SK-N-SH treated with all-trans-retinoic acid at 6 μM for 48 hours (cell line): Measurements from ENCODE around the gene TTC31.

Source experiments
- ATAC-seq: fragments of 200-7000 bp; cut with Tn5 transposase; 3 replicates; pipeline ENCODE4 v1.9.1; 2020; ENCODE audit warnings: mild to moderate bottlenecking, moderate library complexity
- ARNTL ChIP-seq: fragments of 450-650 bp; formaldehyde crosslinking; IDR thresholded peaks from 2 replicates; pipeline ENCODE4 v1.5.0; 2020; ENCODE audit warnings: low read depth, mild to moderate bottlenecking, moderate library complexity, borderline replicate concordance
- BACH2 ChIP-seq: fragments of 250-450 bp; sonication (Bioruptor Pico); IDR thresholded peaks from 2 replicates; pipeline ENCODE4 v1.9.0; 2021; ENCODE audit warnings: mild to moderate bottlenecking, borderline replicate concordance
- CSDC2 ChIP-seq: fragments of 250-450 bp; sonication (Bioruptor Pico); IDR thresholded peaks from 2 replicates; pipeline ENCODE4 v1.5.0; 2020; ENCODE audit warnings: mild to moderate bottlenecking, moderate library complexity
- CSRNP3 ChIP-seq: fragments of 250-450 bp; sonication (Bioruptor Pico); IDR thresholded peaks from 2 replicates; pipeline ENCODE4 v1.5.1; 2021; ENCODE audit warnings: mild to moderate bottlenecking, moderate library complexity
- ESRRG ChIP-seq: fragments of 250-450 bp; sonication (Bioruptor Pico); IDR thresholded peaks from 2 replicates; pipeline ENCODE4 v1.6.1; 2021; ENCODE audit warnings: mild to moderate bottlenecking
- GLIS3 ChIP-seq: fragments of 250-450 bp; sonication (Bioruptor Pico); IDR thresholded peaks from 2 replicates; pipeline ENCODE4 v1.5.0; 2020; ENCODE audit warnings: mild to moderate bottlenecking, moderate library complexity
- OSR1 ChIP-seq: fragments of 250-450 bp; sonication (Bioruptor Pico); IDR thresholded peaks from 2 replicates; pipeline ENCODE4 v1.8.0; 2022; ENCODE audit warnings: moderate library complexity, mild to moderate bottlenecking, inconsistent platforms
- PATZ1 ChIP-seq: fragments of 250-450 bp; sonication (Bioruptor Pico); IDR thresholded peaks from 2 replicates; pipeline ENCODE4 v1.8.0; 2020; ENCODE audit warnings: mild to moderate bottlenecking, moderate library complexity, borderline replicate concordance
- PPARA ChIP-seq: fragments of 250-450 bp; sonication (Bioruptor Pico); IDR thresholded peaks from 2 replicates; pipeline ENCODE4 v1.5.0; 2020; ENCODE audit warnings: mild to moderate bottlenecking, borderline replicate concordance
- RARB ChIP-seq: fragments of 250-450 bp; sonication (Bioruptor Pico); IDR thresholded peaks from 2 replicates; pipeline ENCODE4 v1.8.0; 2021; ENCODE audit warnings: mild to moderate bottlenecking, moderate library complexity
- SNAI2 ChIP-seq: fragments of 250-450 bp; sonication (Bioruptor Pico); IDR thresholded peaks from 2 replicates; pipeline ENCODE4 v1.5.0; 2020; ENCODE audit warnings: mild to moderate bottlenecking, moderate library complexity
- TCF4 ChIP-seq: fragments of 250-450 bp; sonication (Bioruptor Pico); IDR thresholded peaks from 2 replicates; pipeline ENCODE4 v1.8.0; 2021; ENCODE audit warnings: mild to moderate bottlenecking, moderate library complexity, borderline replicate concordance
- TOX ChIP-seq: fragments of 250-450 bp; sonication (Bioruptor Pico); IDR thresholded peaks from 2 replicates; pipeline ENCODE4 v1.8.0; 2021; ENCODE audit warnings: mild to moderate bottlenecking, moderate library complexity, borderline replicate concordance
- TSHZ2 ChIP-seq: fragments of 250-450 bp; sonication (Bioruptor Pico); IDR thresholded peaks from 2 replicates; pipeline ENCODE4 v1.5.0; 2020; ENCODE audit warnings: mild to moderate bottlenecking, moderate library complexity
- ZC3H10 ChIP-seq: fragments of 250-450 bp; sonication (Bioruptor Pico); IDR thresholded peaks from 2 replicates; pipeline ENCODE4 v1.5.1; 2021; ENCODE audit warnings: mild to moderate bottlenecking, moderate library complexity
- ZFP3 ChIP-seq: fragments of 250-450 bp; sonication (Bioruptor Pico); IDR thresholded peaks from 2 replicates; pipeline ENCODE4 v1.5.0; 2020; ENCODE audit warnings: mild to moderate bottlenecking, moderate library complexity
- ZFP30 ChIP-seq: fragments of 450-650 bp; formaldehyde crosslinking; IDR thresholded peaks from 2 replicates; pipeline ENCODE4 v1.5.0; 2022; ENCODE audit warnings: mild to moderate bottlenecking, moderate library complexity
- ZNF565 ChIP-seq: fragments of 450-650 bp; formaldehyde crosslinking; conservative IDR thresholded peaks from 2 replicates; pipeline ENCODE4 v1.5.0; 2020; ENCODE audit warnings: low read depth, mild to moderate bottlenecking, moderate library complexity
- ZNF70 ChIP-seq: fragments of 450-650 bp; formaldehyde crosslinking; IDR thresholded peaks from 2 replicates; pipeline ENCODE4 v1.5.0; 2020; ENCODE audit warnings: mild to moderate bottlenecking, moderate library complexity
- ZNF8 ChIP-seq: fragments of 450-650 bp; formaldehyde crosslinking; IDR thresholded peaks from 2 replicates; pipeline ENCODE4 v1.5.0; 2020; ENCODE audit warnings: mild to moderate bottlenecking, moderate library complexity
- TF ChIP-seq, protein P1 (sequence below): fragments of 250-450 bp; sonication (Bioruptor Pico); IDR thresholded peaks from 2 replicates; pipeline ENCODE4 v1.8.0; 2021; ENCODE audit warnings: low read depth, mild to moderate bottlenecking, moderate library complexity, borderline replicate concordance

TTC31 gene

DNA sequence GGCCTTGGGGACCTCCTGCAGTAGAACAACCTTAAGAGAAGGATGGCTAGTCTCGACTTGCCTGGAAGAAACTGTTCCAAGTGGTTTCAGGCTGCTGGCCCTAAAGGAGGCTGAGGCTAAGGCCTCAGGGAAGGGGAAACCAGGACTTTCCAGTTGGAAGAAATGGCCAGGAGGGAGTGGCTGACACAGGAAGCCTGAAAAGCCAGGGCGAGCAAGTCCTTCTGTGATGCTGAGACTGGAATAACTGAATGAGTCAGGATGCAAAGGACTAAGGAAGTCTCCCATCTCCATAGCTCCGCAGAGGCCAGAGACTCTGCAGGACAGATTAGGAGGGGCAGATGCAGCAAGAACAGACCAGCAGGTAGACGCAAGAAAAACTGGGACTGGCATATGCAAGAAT lies 54.3 kb downstream of the TTC31 start:
- no peak for ATAC-seq
- TF ChIP-seq PPARA (CRISPR knock-in tag) (no peak), BACH2 (CRISPR knock-in tag) (no peak)

DNA sequence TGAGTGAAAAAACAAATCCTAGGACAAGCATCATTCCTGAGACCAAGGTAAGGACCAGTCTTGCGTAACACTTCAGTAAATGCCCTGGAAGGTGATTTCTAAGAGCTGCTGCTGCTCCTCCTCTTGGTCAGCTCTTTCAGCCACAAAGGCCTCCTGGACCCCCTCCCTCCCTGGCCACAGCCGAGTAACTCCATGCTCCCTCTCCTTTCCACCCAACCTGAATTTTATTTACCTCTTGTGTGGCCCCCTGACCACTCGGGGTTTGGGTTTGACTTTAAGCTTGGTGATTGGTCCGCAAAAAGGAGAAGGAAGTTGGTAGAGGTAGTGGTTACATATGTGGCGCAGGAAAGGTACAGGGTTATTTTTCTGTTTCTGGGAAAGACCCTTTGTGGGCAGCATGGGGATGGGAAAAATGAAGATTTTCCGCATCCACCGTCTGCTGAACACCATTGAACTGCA lies 56.0 kb downstream of the TTC31 start:
- ATAC-seq: no peak
- TF ChIP-seq, protein P1, sequence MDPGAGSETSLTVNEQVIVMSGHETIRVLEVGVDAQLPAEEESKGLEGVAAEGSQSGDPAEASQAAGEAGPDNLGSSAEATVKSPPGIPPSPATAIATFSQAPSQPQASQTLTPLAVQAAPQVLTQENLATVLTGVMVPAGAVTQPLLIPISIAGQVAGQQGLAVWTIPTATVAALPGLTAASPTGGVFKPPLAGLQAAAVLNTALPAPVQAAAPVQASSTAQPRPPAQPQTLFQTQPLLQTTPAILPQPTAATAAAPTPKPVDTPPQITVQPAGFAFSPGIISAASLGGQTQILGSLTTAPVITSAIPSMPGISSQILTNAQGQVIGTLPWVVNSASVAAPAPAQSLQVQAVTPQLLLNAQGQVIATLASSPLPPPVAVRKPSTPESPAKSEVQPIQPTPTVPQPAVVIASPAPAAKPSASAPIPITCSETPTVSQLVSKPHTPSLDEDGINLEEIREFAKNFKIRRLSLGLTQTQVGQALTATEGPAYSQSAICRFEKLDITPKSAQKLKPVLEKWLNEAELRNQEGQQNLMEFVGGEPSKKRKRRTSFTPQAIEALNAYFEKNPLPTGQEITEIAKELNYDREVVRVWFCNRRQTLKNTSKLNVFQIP (CRISPR knock-in tag): no peak
- TF ChIP-seq ZFP3 (CRISPR knock-in tag) (no peak), PPARA (CRISPR knock-in tag) (no peak), CSDC2 (CRISPR knock-in tag) (no peak), OSR1 (CRISPR knock-in tag) (no peak), ZNF8 (CRISPR knock-in tag) (no peak), TCF4 (CRISPR knock-in tag) (no peak), SNAI2 (CRISPR knock-in tag) (no peak), CSRNP3 (CRISPR knock-in tag) (no peak), TOX (CRISPR knock-in tag) (no peak), ARNTL (CRISPR knock-in tag) (no peak), PATZ1 (CRISPR knock-in tag) (no peak), TSHZ2 (CRISPR knock-in tag) (no peak), GLIS3 (CRISPR knock-in tag) (no peak), ZNF70 (CRISPR knock-in tag) (no peak)

- no peak for ATAC-seq
- TF ChIP-seq PPARA (CRISPR knock-in tag) (no peak), TCF4 (CRISPR knock-in tag) (no peak), TOX (CRISPR knock-in tag) (no peak), ZFP3 (CRISPR knock-in tag) (no peak), GLIS3 (CRISPR knock-in tag) (no peak), SNAI2 (CRISPR knock-in tag) (no peak), ZC3H10 (CRISPR knock-in tag) (no peak), BACH2 (CRISPR knock-in tag) (no peak)
Measured at GRCh38 chr2:74540291-74540690, 57.4 kb downstream of the TTC31 start.

GRCh38 chr2:74542978-74543377 lies 60.1 kb downstream of the TTC31 start:
- no peak for ATAC-seq
- no peak for TF ChIP-seq RARB (CRISPR knock-in tag)
- TF ChIP-seq ZNF8 (CRISPR knock-in tag): no peak
- TF ChIP-seq ZNF565: no peak
- no peak for TF ChIP-seq SNAI2 (CRISPR knock-in tag)
- no peak for TF ChIP-seq BACH2 (CRISPR knock-in tag)
- no peak for TF ChIP-seq ARNTL (CRISPR knock-in tag)
- no peak for TF ChIP-seq ESRRG
- TF ChIP-seq OSR1 (CRISPR knock-in tag): no peak
- TF ChIP-seq CSRNP3 (CRISPR knock-in tag): no peak
- TF ChIP-seq PATZ1 (CRISPR knock-in tag): no peak
- no peak for TF ChIP-seq PPARA (CRISPR knock-in tag)
- no peak for TF ChIP-seq ZFP3 (CRISPR knock-in tag)
- TF ChIP-seq TOX (CRISPR knock-in tag): no peak
- TF ChIP-seq, protein P1 (CRISPR knock-in tag): no peak
- no peak for TF ChIP-seq ZFP30
